Left ventricle myocardium inferior (tissue), 1 donor: ENCODE data around the gene ESR1. TPM values are rescaled to one million over a fixed set of nuclear protein-coding genes. Genes with fewer than 3 reads are reported as not detected.

Experiments
- DNase-seq: peaks from one replicate; pipeline ENCODE4 v3.0.0-alpha.2; 2020
- H3K27ac ChIP-seq: fragments of 200-600 bp; replicated peaks from 2 replicates; pipeline ENCODE4 v1.8.0; 2021
- H3K27me3 ChIP-seq: fragments of 200-600 bp; 2 replicates; pipeline ENCODE4 v1.8.0; 2021; ENCODE audit warnings: low read depth
- H3K36me3 ChIP-seq: fragments of 200-600 bp; 2 replicates; pipeline ENCODE4 v1.8.0; 2021
- H3K4me1 ChIP-seq: fragments of 200-600 bp; 2 replicates; pipeline ENCODE4 v1.8.0; 2021
- H3K4me3 ChIP-seq: fragments of 200-600 bp; 2 replicates; pipeline ENCODE4 v1.8.0; 2021; ENCODE audit warnings: mild to moderate bottlenecking, moderate library complexity
- H3K9me3 ChIP-seq: fragments of 200-600 bp; replicated peaks from 2 replicates; pipeline ENCODE4 v1.8.0; 2021
- CTCF ChIP-seq: fragments of 200-600 bp; IDR thresholded peaks from 2 replicates; pipeline ENCODE4 v1.8.0; 2021; ENCODE audit warnings: antibody characterized with exemption, mild to moderate bottlenecking, borderline replicate concordance
- intact Hi-C: fragments of 100-400 bp; cut with micrococcal nuclease; formaldehyde crosslinking; loops from one replicate; pipeline ENCODE4 v1.11.0; 2022
- total RNA-seq: library from RNA; stranded (reverse); fragmentation: NEBNext Ultra II Directional; extraction: Animal tissue kit (Norgen Biotek cat#: 25700); gene quantifications from one replicate; pipeline ENCODE4 v1.2.1, GENCODE V29; 2021
- donor health status: DM: no; HTN: yes; CAD: no; lungs with severe emphysema.

ESR1 gene
- total RNA-seq, 1 donor from 2014 or later, result 1.6 TPM

- H3K27me3 ChIP-seq, result peaks cover 13% of the 10 kb centered on the region
- H3K36me3 ChIP-seq, result no peaks in the 10 kb centered on the region
- no peak overlapping the region for H3K27ac ChIP-seq
- no peak for TF ChIP-seq CTCF
- no peak for DNase-seq
- intact Hi-C loops, result no loop called here
- H3K9me3 ChIP-seq, result no peaks in the 10 kb centered on the region
- H3K4me1 ChIP-seq, result peaks cover 13% of the 10 kb centered on the region
- no peak overlapping the region for H3K4me3 ChIP-seq
Measured at GRCh38 chr6:152059909-152060308, 252.4 kb downstream of the ESR1 start.

GRCh38 chr6:152062476-152062875 lies 255.0 kb downstream of the ESR1 start:
- Histone ChIP-seq H3K9me3 (no peaks in the 10 kb centered on the region), H3K4me3 (no peak overlapping the region), H3K27me3 (no peaks in the 10 kb centered on the region), H3K27ac (no peak overlapping the region), H3K36me3 (no peaks in the 10 kb centered on the region), H3K4me1 (peaks cover 13% of the 10 kb centered on the region)
- intact Hi-C loops, result no loop called here
- DNase-seq, result no peak
- no peak for TF ChIP-seq CTCF

GRCh38 chr6:152063170-152063921 lies 255.9 kb downstream of the ESR1 start:
- intact Hi-C loops, result no loop called here
- Histone ChIP-seq H3K4me1 (peaks cover 15% of the 10 kb centered on the region), H3K4me3 (no peak overlapping the region), H3K27ac (no peak overlapping the region), H3K27me3 (no peaks in the 10 kb centered on the region), H3K36me3 (no peaks in the 10 kb centered on the region), H3K9me3 (no peaks in the 10 kb centered on the region)
- DNase-seq, result no peak
- no peak for TF ChIP-seq CTCF

- H3K9me3 ChIP-seq, result no peaks in the 10 kb centered on the region
Measured at GRCh38 chr6:152068622-152069261, 261.3 kb downstream of the ESR1 start.

GRCh38 chr6:152070556-152070955 lies 263.1 kb downstream of the ESR1 start:
- H3K27me3 ChIP-seq, result no peaks in the 10 kb centered on the region
- peaks cover 37% of the 10 kb centered on the region for H3K4me1 ChIP-seq
- no peak overlapping the region for H3K4me3 ChIP-seq
- peaks cover 13% of the 10 kb centered on the region for H3K9me3 ChIP-seq
- intact Hi-C loops, result no loop called here
- H3K27ac ChIP-seq, result no peak overlapping the region
- H3K36me3 ChIP-seq, result no peaks in the 10 kb centered on the region
- TF ChIP-seq CTCF, result no peak
- DNase-seq, result no peak

More at GRCh38 chr6:152068622-152069261, 261.3 kb downstream of the ESR1 start:
- TF ChIP-seq CTCF, result no peak
- Histone ChIP-seq H3K4me1 (peaks cover 37% of the 10 kb centered on the region), H3K27me3 (no peaks in the 10 kb centered on the region), H3K4me3 (no peak overlapping the region), H3K36me3 (no peaks in the 10 kb centered on the region), H3K27ac (no peak overlapping the region)
- intact Hi-C loops, result no loop called here
- DNase-seq, result no peak
